Uterus (tissue), 4 donors: ENCODE measurements around the gene FAM50A. TPM values are rescaled to one million over a fixed set of nuclear protein-coding genes. Genes with fewer than 3 reads are reported as not detected.

Experiments used
- DNase-seq, 2 donors: peaks; one replicate each; pipeline ENCODE4 v3.0.0-alpha.2; 2019 to 2020
- H3K27ac ChIP-seq, 2 donors: fragments of 200-600 bp; sonication (generic); 1 replicate in 1 of 2; 2 replicates in 1 of 2; pipeline ENCODE4 v1.5.1; 2016 to 2018
- H3K27me3 ChIP-seq, 2 donors: fragments of 200-600 bp; sonication (generic); one replicate each; pipeline ENCODE4 v1.5.1; 2018 to 2019; ENCODE audit warnings: control low read depth in 1 of 2
- H3K36me3 ChIP-seq, 2 donors: fragments of 200-600 bp; sonication (generic); one replicate each; pipeline ENCODE4 v1.5.1; 2019; ENCODE audit warnings: control low read depth in 1 of 2
- H3K4me1 ChIP-seq, 2 donors: fragments of 200-600 bp; sonication (generic); one replicate each; pipeline ENCODE4 v1.5.1; 2018 to 2019; ENCODE audit warnings: control low read depth in 1 of 2
- H3K4me3 ChIP-seq, 2 donors: fragments of 200-600 bp; sonication (generic); 1 replicate in 1 of 2; 2 replicates in 1 of 2; pipeline ENCODE4 v1.5.1; 2018 to 2019; ENCODE audit warnings: mild to moderate bottlenecking in 1 of 2
- H3K9me3 ChIP-seq, 2 donors: fragments of 200-600 bp; sonication (generic); one replicate each; pipeline ENCODE4 v1.5.1; 2019; ENCODE audit warnings: control low read depth in 1 of 2
- CTCF ChIP-seq, 4 experiments: fragments of 200-600 bp in 2 of 4; fragments of 450-650 bp in 2 of 4; sonication (generic) in 2 of 4; IDR thresholded peaks; one replicate each; pipeline ENCODE4 v1.5.1; 2016 to 2019; ENCODE audit warnings: antibody characterized with exemption in 4 of 4, mild to moderate bottlenecking in 2 of 4, moderate library complexity in 1 of 4
- POLR2A ChIP-seq, 2 donors: fragments of 450-650 bp; IDR thresholded peaks; one replicate each; pipeline ENCODE4 v1.6.1; 2016; ENCODE audit warnings: antibody characterized with exemption in 2 of 2, mild to moderate bottlenecking in 1 of 2, moderate library complexity in 1 of 2
- intact Hi-C: fragments of 100-400 bp; cut with DNase I; formaldehyde crosslinking; loops from one replicate; pipeline ENCODE4 v1.15.1; 2023; ENCODE audit warnings: low total_unique reads
- total RNA-seq, 4 donors: library from RNA; depleted of rRNA in 3 of 4; stranded (reverse); fragments of >200 nt in 3 of 4; gene quantifications; one replicate each; pipeline versions ENCODE4 v1.1.0 to v1.2.4, GENCODE V29; 2014 to 2023
- donor health status: DM: yes; HTN: yes; CAD: no.

The FAM50A gene
- total RNA-seq, 4 donors from 2014 or later = 16.4 to 48.8 (median 28.3) TPM

GRCh38 chrX:154402622-154403127 is 41.3 kb upstream of the FAM50A start:
- no peak for DNase-seq
- Histone ChIP-seq H3K4me1 (no peaks in the 10 kb centered on the region), H3K4me3 (no peak overlapping the region), H3K27ac (no peak overlapping the region), H3K36me3 (no peaks in the 10 kb centered on the region), H3K27me3 (no peaks in the 10 kb centered on the region), H3K9me3 (no peaks in the 10 kb centered on the region)
- TF ChIP-seq CTCF (IDR thresholded peaks at IDR 0.05) = no peak
- TF ChIP-seq POLR2A (IDR thresholded peaks at IDR 0.05) = no peak
- intact Hi-C loops = no loop called here

- TF ChIP-seq CTCF (IDR thresholded peaks at IDR 0.05) = no peak
- TF ChIP-seq POLR2A (IDR thresholded peaks at IDR 0.05) = no peak
- H3K27ac ChIP-seq = no peak overlapping the region
- DNase-seq = no peak
- H3K36me3 ChIP-seq = no peaks in the 10 kb centered on the region
- no peaks in the 10 kb centered on the region for H3K9me3 ChIP-seq
- intact Hi-C loops = no loop called here
- no peaks in the 10 kb centered on the region for H3K4me1 ChIP-seq
- no peaks in the 10 kb centered on the region for H3K27me3 ChIP-seq
- H3K4me3 ChIP-seq = no peak overlapping the region
Measured at GRCh38 chrX:154403192-154403591, 40.7 kb upstream of the FAM50A start.

- no peak for TF ChIP-seq CTCF (IDR thresholded peaks at IDR 0.05)
- TF ChIP-seq POLR2A (IDR thresholded peaks at IDR 0.05) = no peak
- H3K9me3 ChIP-seq = no peaks in the 10 kb centered on the region
- DNase-seq = no peak
- no peaks in the 10 kb centered on the region for H3K27me3 ChIP-seq
- H3K4me3 ChIP-seq = no peak overlapping the region
- intact Hi-C loops = no loop called here
- H3K27ac ChIP-seq = no peak overlapping the region
- H3K4me1 ChIP-seq = no peaks in the 10 kb centered on the region
- H3K36me3 ChIP-seq = no peaks in the 10 kb centered on the region
Measured at GRCh38 chrX:154403858-154404257, 40.1 kb upstream of the FAM50A start.

- intact Hi-C loops = no loop called here
- Histone ChIP-seq H3K36me3 (no peaks in the 10 kb centered on the region), H3K4me3 (no peak overlapping the region), H3K27ac (no peak overlapping the region), H3K27me3 (no peaks in the 10 kb centered on the region), H3K4me1 (no peaks in the 10 kb centered on the region), H3K9me3 (no peaks in the 10 kb centered on the region)
- TF ChIP-seq POLR2A (IDR thresholded peaks at IDR 0.05) (no peak), CTCF (IDR thresholded peaks at IDR 0.05) (no peak)
- DNase-seq = no peak
Measured at GRCh38 chrX:154404625-154405192, 39.2 kb upstream of the FAM50A start.

GRCh38 chrX:154408659-154409221 is 35.2 kb upstream of the FAM50A start:
- Histone ChIP-seq H3K27me3 (no peaks in the 10 kb centered on the region), H3K27ac (peak overlapping the region; percentile 50 to 65), H3K4me1 (no peaks in the 10 kb centered on the region), H3K9me3 (no peaks in the 10 kb centered on the region), H3K4me3 (no peak overlapping the region), H3K36me3 (no peaks in the 10 kb centered on the region)
- no peak for DNase-seq
- no peak for TF ChIP-seq CTCF (IDR thresholded peaks at IDR 0.05)
- no peak for TF ChIP-seq POLR2A (IDR thresholded peaks at IDR 0.05)
- intact Hi-C loops = no loop called here
